Sciatic nerve (tissue), 2 donors: ENCODE results near the gene HOXA7. TPM values are rescaled to one million over a fixed set of nuclear protein-coding genes. Genes with fewer than 3 reads are reported as not detected.
A peak's percentile ranks its signal among the peaks of the same experiment; 100 is the strongest.

Source experiments
- ATAC-seq: fragments of 200-7000 bp; cut with Tn5 transposase; one replicate; pipeline ENCODE4 v1.9.1; 2020; ENCODE audit warnings: mild to moderate bottlenecking, moderate library complexity
- DNase-seq: peaks from one replicate; pipeline ENCODE4 v3.0.0-alpha.2; 2020; ENCODE audit warnings: low spot score
- intact Hi-C: fragments of 100-400 bp; cut with DNase I; formaldehyde crosslinking; loops from one replicate; pipeline ENCODE4 v1.14.2; 2022
- total RNA-seq: library from RNA; stranded (reverse); fragmentation: NEBNext Ultra II Directional; extraction: Animal tissue kit (Norgen Biotek cat#: 25700); gene quantifications from one replicate; pipeline ENCODE4 v1.2.1, GENCODE V29; 2021
- donor health status: DM: no; HTN: no; CAD: no.
- donor health status: DM: no; HTN: no; CAD: no.

HOXA7 gene
- total RNA-seq, 1 donor from 2014 or later, result 6.2 TPM

DNA sequence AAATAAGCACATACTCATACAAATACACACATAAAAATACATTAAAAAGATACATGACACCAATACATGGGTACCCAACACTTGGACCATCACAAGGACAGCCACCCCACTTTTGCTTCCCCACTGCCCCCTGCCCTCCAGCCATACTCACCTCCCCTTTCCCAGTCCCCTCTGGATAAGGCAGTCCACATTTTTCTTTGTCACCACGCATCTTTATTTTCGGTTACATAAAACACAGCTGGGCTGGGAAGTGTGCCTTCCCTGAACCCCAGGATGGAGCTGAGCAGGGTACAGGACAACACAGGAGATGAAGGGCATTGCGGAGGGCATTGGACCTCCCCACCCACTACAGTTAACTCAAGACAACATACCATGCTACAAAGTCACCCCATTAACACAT, 2.9 kb downstream of the HOXA7 start:
- ATAC-seq, result no peak
- DNase-seq, result no peak
- intact Hi-C loops, result loop anchor here (10.0 kb wide), 1 partner anchor 779 kb away; no protein-coding TSS in a partner anchor

DNA sequence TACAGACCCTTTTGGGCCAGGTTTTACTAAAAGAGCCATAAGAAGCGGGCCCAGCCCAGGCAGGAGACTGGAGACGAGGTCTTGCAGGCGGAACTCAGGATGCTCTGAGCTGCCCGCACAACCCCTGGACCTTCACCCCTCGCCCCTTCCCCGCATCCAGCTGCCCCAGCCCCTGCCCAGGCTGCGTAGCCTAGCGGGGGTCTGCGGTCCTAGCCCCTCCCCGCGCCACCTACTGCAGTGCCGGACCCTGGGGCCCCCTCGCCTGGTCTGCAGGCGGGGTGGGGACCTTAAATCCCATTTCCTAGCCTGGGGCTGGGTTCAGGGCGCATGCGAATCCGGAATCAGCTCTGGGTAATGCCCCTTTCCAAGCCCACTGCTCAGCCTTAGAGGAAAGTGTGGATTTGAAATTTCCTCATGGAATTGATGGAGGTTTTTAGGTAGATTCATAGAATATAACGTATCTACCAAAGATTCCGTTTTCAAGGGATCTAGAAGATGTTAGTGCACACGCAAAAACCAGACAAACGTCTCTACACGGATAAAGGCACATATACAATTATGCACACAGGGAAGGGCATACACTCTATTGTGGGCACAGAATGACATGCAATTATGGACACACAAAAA, 3.5 kb downstream of the HOXA7 start:
- DNase-seq (peak; percentile 61), ATAC-seq (no peak)
- intact Hi-C loops, result loop anchor here (10.0 kb wide), 1 partner anchor 778 kb away; no protein-coding TSS in a partner anchor

DNA sequence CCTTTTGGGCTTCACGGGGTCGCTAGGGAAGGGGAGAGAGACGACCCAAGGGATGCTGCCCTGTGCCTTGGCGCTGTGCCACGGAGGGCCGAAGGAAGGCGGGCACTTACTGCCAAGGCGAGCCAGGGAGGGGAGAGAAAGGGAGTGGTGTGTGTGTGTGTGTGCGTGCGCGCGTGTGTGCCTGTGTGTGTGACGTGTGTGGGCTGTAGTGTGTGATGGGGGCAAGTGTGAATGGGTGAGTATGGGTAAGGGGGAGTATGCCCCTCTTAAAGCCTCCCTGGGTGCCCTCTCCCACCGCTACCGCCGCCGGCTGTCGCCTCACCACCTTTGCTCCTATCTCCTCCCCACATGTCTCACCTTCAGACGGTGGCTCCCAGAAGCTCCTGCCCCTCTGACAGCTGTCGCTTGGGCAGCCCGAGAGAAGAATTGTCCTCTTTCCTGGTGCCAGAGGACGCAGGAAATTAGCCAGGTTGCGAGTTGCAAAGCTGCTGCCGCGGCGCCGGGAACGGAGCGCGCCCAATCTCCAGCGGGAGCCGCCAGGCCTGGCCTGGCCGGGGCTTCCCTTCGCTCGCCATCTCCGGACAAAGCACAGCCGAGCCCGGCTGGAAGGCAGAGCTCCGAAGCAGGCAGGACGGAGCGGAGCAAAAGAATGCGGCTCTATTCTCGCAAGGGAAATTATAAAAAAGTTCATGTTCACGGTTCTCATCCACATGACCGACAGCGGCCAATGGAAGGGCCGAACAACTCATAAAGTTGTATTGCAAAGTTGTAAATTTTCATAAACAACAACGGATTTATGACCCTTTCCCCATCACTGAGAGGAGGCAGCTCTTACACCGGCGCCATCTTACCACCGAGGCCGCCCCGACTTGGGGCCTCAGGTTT, 4.3 kb downstream of the HOXA7 start, which contains the start of gene HOXA3:
HOXA3 (minus strand) TSS at position 653 of the 885 bp plus-strand sequence. CDS start 41,943 bp downstream, outside the sequence.
- intact Hi-C loops, result loop anchor here (10.0 kb wide), 1 partner anchor 777 kb away; no protein-coding TSS in a partner anchor
- ATAC-seq, result peak; percentile 61
- DNase-seq, result peak; percentile 82

DNA sequence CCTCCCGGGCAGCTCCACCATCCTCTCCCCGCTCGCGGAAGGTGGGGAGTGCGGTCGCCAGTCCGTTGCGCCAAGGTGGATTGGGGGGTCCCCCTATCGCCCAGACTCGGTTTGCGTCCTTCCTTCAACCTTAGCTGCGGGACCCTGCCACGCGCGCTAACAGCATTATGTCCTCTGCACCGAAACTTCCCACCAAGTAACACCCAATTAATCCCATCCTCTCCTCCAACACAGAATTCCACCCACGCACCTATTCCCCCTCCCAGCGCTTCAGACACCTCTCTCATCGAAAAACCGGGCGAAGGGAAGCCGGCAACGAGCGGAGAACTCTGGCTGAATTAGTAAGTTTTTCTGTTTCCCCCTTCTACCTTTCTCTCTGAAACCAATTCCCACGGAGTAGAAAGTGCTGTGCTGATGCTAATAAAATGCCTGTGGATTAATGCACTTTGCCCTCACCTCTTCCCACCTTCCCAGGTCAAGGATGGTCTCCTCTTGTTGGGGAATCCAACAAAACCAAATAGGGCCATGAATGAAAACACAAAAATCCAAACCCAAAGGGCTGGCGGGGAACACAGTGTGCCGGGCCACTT, 5.0 kb downstream of the HOXA7 start:
- peak; percentile 64 for DNase-seq

DNA sequence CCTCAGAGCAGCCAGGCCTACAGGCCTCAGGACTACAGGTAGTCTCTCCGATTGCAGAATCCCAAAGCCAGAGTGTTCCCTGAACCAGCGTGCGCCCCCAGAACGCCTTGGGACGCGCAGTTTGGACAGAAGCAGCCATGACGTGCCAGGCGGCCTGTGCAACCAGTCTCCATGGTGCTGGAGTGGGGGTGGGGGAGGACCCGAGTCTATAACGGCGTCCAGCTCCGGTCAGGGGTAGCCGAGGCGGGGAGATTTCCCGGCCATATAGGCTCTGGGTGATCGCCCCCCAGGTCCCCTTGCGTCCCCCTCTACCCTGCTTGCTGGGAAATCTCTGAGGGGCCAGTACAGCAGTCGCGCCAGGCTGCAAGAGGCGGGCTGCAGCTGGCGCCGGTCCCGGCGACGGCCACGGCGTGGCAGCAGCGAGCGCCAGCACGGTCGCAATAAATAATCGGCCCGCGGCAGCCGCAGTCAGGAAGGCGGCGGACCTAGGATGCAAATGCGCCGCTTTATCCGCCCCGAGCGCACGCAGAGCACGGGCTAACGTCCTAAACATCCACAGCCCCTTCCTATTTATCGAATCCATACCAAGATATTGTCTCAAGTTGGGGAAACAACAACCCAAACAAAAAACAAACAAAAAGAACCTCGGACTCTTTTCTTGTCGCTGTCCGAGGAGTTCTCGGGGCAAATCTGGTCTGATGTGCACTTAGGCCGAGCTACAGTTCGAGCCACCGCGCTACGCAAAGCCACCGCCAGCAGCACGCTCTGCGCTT, 5.7 kb downstream of the HOXA7 start:
- ATAC-seq, result peak; percentile 65
- intact Hi-C loops, result loop anchor here (10.0 kb wide), 1 partner anchor 776 kb away; no protein-coding TSS in a partner anchor
- peak; percentile 86 for DNase-seq

More for the DNA sequence above, 5.0 kb downstream of the HOXA7 start:
- intact Hi-C loops, result loop anchor here (10.0 kb wide), 1 partner anchor 777 kb away; no protein-coding TSS in a partner anchor
- ATAC-seq, result no peak

DNA sequence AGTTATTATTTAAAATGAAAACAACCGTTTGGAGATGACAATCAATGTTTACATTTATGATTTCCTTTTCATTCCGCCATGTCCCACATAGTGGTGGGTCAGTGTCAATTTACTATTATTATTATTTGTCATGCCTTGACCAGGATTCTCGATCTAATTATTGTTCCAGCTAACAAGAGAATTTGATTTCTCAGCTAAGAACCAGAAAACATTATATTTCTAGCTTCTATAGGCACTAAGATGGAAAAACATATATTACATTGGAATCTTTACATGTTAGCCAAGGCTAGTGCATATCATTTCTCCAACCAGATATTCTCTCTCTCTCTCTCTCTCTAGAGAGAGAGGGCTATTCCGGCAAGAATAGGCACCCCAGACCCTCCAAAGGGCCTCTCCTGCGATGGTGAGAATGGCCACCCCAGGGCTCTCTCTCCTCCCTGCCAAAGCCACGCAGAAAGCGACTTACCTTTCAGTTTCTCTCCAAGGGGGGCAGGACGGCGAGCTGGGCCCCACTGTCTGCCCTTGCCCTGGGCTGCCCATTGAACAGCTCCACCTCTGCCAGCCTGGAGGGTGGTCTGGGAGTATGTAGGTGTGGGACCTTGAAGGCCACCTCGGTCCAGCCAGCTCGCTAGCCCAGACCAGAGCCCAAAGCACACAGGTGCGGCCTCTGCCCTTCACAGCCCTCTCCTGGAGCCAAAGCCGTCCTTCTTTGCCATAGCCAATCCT, 6.5 kb downstream of the HOXA7 start:
- DNase-seq (peak; percentile 56), ATAC-seq (no peak)
- intact Hi-C loops, result loop anchor here (10.0 kb wide), 1 partner anchor 775 kb away; no protein-coding TSS in a partner anchor

GRCh38 chr7:27148756-27149641, 7.5 kb downstream of the HOXA7 start:
- intact Hi-C loops, result no loop called here
- no peak for ATAC-seq
- peak; percentile 56 for DNase-seq

DNA sequence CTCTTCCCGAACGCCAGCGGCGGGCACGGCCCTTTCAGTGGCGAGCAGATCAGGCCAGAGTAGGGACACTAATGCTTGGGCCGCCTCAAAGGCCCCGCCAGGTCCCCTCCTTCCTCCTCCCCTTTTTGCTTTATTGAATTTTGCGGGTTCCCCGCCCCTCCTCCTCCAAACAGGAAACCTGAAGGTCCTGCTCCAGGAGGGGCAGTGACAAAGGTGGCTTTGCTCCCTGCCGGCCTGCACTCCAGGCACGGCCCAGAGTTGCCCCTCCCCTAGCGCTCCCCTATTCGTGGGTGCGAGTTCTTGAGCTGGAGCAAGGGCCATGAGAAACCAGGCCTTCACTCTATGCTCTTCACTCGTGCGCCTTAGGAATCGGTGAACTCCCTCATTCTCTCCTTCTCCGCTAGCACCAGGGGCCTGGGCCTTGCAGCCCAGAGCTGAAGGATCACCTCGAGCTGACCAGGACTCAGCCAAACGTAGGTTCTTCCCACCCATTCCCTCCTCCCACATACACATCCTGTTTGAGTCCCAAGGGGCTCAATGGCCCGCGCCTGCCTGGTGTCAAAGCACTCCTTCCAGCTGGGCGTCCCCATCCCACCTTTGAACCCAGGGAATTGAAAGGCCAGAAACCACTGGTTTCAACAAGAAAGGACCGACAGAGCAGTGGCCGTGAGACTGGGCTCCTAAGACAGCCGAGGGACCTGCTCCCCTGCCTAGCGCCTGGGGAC, 8.3 kb downstream of the HOXA7 start:
- ATAC-seq (no peak), DNase-seq (peak; percentile 68)
- intact Hi-C loops, result no loop called here

DNA sequence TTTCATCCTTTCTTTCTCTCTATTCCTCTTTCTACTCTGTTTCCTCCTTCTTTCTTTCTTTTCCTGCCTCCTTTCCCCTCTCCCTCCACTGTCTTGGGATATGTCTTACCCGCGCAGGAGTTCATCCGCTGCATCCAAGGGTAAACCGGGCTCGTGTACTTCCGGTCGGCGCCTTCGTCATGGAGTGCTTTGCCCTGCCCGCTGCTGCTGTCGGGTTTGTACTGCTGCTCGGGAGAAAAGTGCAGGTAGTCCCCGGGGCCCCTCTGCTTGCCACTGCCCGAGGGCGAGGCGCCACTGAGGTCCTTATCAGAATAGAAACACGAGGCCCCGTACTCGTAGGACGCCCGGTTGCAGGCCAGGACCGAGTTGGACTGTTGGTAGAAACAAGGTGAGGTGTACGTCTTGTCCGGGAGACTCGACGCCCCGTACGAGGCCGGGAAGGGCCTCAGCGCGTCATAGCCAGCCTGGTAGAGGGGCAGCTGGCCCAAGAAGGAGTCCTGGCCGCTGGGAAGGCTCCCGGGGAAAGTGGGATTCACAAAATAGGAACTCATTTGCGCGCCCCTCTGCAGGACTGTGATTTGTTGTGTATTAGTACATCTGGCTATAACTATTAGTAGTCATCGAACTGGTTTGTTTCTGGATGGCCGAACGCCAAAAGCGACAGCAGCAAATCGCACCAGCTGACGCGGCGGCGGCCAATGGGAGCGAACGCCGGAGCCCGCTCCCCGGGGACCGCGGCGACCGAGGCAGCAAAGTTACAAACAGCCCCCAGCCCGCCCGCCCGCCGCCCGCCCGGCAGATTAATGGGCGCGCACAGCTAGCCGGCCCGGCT, 9.1 kb downstream of the HOXA7 start, which contains the start of gene HOXA6:
HOXA6 (minus strand) TSS at position 576 of the 832 bp plus-strand sequence; CDS start at position 551, 25 bp downstream.
- intact Hi-C loops, result no loop called here
- ATAC-seq, result peak; percentile 1
- DNase-seq, result peak; percentile 86

DNA sequence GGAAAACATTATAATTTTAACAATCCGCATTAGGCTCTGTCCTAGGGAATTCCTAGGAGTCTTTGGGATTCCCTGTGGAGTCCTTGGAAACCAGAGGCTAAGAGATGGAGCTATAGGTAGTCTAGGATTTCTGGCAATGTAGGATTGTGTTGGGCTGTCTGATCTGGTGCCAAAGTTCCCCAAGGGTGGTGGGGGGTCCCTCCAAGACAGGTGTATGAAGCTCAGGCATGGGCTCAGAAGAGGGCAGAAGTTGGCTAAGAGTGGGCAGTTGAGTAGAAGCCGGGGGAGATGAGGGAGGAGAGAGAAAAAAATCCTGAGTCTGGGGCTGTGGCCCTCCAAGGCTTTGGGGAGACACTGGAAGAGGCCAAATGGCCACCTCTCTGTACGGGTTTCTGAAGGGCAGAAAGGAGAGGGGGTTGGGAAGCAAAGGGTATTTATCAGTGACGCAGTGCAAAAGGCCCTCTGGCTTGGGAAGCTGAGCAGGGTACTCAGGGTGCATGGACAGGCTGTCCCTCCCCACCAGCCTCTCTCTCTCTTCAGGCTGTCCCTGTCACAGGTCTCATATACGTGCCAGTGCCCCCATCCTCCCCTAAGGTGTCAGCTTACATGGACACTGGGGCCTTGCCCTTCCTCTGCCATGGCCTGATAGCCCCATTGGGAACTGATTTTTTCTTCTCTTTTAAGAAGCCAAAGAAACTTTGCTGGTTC, 9.8 kb downstream of the HOXA7 start:
- intact Hi-C loops, result no loop called here
- ATAC-seq (no peak), DNase-seq (no peak)

- DNase-seq (no peak), ATAC-seq (no peak)
- intact Hi-C loops, result no loop called here
Observed at GRCh38 chr7:27145914-27146412, 10.5 kb downstream of the HOXA7 start.

DNA sequence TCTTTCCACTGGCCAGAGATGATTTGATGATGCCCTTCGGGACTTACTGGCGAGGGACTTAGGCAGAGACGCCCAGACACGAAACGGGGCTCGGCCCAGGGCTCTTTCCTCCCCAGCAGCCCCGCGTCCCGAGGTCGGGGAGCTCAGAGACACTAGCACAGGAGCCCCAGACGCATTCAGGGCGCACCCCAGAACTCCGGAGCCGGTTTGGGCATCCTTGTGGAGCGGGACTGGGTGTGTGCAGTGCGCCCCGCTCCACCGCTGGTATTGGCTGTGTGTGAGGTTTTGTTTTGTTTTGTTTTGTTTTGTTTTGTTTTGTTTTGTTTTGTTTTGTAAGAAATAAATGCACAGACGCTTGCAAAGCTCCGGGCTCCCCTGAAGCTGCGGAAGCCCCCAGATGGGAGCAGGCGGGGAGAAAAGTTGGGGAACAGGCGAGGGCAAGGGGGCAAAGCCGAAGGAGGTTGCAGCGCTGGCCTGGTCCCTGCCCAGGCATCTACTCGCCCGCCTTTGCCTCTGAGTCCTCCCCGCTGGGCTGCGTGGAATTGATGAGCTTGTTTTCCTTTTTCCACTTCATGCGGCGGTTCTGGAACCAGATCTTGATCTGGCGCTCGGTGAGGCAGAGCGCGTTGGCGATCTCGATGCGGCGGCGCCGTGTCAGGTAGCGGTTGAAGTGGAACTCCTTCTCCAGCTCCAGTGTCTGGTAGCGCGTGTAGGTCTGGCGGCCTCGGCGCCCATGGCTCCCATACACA, 11.1 kb downstream of the HOXA7 start:
- intact Hi-C loops, result no loop called here
- no peak for ATAC-seq
- DNase-seq, result peak; percentile 62

DNA sequence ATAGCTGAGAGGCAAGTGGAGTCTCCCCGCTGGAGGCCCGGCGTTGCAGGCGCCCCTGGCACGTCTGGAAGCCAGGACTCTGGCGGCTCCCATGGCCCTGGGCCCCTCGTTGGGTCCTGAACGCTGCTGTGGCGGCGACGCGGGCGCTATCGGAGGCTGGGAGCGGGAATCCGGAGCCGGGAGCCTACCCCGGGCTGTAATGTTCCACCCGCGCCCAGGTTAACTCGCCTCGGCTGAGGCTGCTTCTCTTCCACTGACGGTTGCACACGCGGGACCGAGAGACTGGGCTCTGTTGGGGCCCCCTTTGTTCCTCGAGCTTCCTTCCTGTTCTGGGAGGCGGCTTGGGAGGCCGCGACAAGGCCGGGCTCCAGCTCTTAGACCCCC, 11.7 kb downstream of the HOXA7 start:
- intact Hi-C loops, result no loop called here
- DNase-seq, result peak; percentile 66
- ATAC-seq, result peak; percentile 3
